ENCODE data around the gene REC114.

Gene REC114

GRCh38 chr15:73454096-73454495, 11.1 kb downstream of the REC114 start:
- no peak overlapping the region for H3K27ac ChIP-seq
- no peak for TF ChIP-seq CTCF (conservative IDR thresholded peaks at IDR 0.05; ENCODE audit: low read depth)
- DNase-seq (ENCODE audit: low spot score), result no peak
- ChIA-PET CTCF (no interaction called here), POLR2A (ENCODE audit: low non-redundant PET) (no interaction called here)

- no peak overlapping the region for H3K27ac ChIP-seq
- TF ChIP-seq CTCF (conservative IDR thresholded peaks at IDR 0.05; ENCODE audit: low read depth), result no peak
- CTCF ChIA-PET, result no interaction called here
- DNase-seq (ENCODE audit: low spot score), result no peak
- POLR2A ChIA-PET (ENCODE audit: low non-redundant PET), result no interaction called here
Measured at GRCh38 chr15:73455876-73456275, 12.9 kb downstream of the REC114 start.

- no peak overlapping the region for H3K27ac ChIP-seq
- no peak for TF ChIP-seq CTCF (conservative IDR thresholded peaks at IDR 0.05; ENCODE audit: low read depth)
- no peak for DNase-seq (ENCODE audit: low spot score)
- ChIA-PET POLR2A (ENCODE audit: low non-redundant PET) (no interaction called here), CTCF (no interaction called here)
Measured at GRCh38 chr15:73457334-73457733, 14.4 kb downstream of the REC114 start.

GRCh38 chr15:73460662-73461061, 17.7 kb downstream of the REC114 start:
- POLR2A ChIA-PET (ENCODE audit: low non-redundant PET), result no interaction called here
- no peak overlapping the region for H3K27ac ChIP-seq
- no peak for TF ChIP-seq CTCF (conservative IDR thresholded peaks at IDR 0.05; ENCODE audit: low read depth)
- DNase-seq (ENCODE audit: low spot score), result no peak
- CTCF ChIA-PET, result no interaction called here

DNA sequence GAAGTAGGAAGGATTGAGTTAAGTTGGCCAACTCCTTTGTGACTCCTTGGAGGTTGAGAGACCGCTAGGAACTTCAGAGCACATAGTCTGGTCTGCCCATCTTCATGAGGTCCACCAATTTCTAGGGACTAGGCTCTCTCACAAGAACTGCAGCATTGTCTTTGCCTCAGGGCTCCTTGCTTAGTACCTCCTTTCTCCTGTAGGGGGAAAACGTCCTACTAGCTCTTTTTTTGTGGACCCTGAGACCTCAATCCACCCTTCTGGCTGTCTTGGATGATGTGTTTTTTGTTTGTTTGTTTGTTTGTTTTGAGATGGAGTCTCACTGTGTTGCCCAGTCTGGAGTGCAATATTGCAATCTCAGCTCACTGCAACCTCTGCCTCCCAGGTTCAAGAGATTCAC, 21.6 kb downstream of the REC114 start:
- TF ChIP-seq CTCF (conservative IDR thresholded peaks at IDR 0.05; ENCODE audit: low read depth), result no peak; the same call in 1 of the 2 replicates
- POLR2A ChIA-PET (ENCODE audit: low non-redundant PET), result no interaction called here
- DNase-seq (ENCODE audit: low spot score), result no peak
- CTCF ChIA-PET, result interaction anchor here (0.6 to 0.7 kb wide), 3 partner anchors 41 to 466 kb away, joined by 3 read pairs; no protein-coding TSS in a partner anchor
- H3K27ac ChIP-seq, result no peak overlapping the region

DNA sequence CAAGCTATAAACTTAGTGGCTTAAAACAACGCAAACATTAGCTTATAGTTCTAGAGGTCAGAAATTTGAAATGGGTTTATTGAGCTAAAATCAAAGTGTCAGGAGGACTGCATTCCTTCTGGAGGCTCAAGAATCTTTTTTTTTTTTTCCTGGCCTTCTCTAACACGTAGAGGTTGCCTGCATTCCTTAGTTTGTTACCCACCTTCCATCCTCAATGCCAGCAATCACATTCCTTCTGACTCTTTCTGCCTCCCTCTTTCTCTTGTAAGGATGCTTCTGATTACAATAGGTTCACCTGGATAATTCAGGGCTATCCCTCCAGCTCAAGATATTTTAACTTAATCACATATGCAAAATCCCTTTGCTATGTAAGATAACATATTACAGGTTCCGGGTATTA, 24.8 kb downstream of the REC114 start:
- ChIA-PET CTCF (interaction anchor here (0.6 kb wide), 1 partner anchor 8 kb away, joined by 3 read pairs; no protein-coding TSS in a partner anchor), POLR2A (ENCODE audit: low non-redundant PET) (no interaction called here)
- H3K27ac ChIP-seq, result no peak overlapping the region
- no peak for DNase-seq (ENCODE audit: low spot score)
- TF ChIP-seq CTCF (conservative IDR thresholded peaks at IDR 0.05; ENCODE audit: low read depth), result no peak

- ChIA-PET CTCF (no interaction called here), POLR2A (ENCODE audit: low non-redundant PET) (no interaction called here)
- no peak for TF ChIP-seq CTCF (conservative IDR thresholded peaks at IDR 0.05; ENCODE audit: low read depth)
- DNase-seq (ENCODE audit: low spot score), result no peak
- H3K27ac ChIP-seq, result no peak overlapping the region
Measured at GRCh38 chr15:73474785-73475184, 31.8 kb downstream of the REC114 start.
